ENCODE data around the gene BCR. TPM values are rescaled to one million over a fixed set of nuclear protein-coding genes. Genes with fewer than 3 reads are reported as not detected.
A peak's percentile ranks its signal among the peaks of the same experiment; 100 is the strongest.

BCR gene
- total RNA-seq, 3 donors from 2014 or later, result 43.6 to 56.0 (median 49.5) TPM

DNA sequence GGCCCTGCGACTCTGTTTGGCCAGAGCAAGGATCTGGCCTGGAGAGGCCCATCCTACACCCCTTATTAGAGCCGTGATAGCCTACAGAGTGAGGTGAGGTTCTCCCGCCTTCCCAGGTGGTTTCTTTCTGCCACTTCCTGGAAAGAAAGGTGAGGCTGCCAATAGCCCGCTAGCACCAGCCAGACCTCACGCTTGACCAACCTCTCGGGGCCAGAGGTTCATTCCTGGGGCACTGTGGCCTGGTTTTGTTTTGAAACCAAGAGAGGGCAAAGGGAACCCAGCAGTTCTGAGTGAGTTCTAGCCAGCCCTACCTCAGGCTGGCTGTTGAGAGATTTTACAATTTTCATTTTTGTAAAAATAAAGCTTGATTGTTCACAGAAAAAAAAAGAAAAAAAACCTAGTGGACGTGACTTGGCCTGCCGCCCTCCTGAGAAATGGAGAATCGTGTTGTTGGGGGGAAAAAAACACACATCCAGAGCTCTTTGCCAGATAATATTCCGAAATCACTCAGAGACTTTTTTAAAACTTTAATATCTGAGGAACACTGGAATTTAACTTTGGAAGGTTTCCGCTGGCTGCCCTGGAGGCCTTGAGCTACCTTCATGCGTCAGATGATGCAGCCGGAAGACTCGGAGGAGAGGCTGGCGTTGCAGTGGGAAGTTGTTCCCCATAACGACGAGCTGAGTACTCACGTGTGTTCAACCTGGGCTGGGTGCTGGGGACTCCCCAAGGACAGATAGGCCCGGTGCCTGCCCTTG, 84.5 kb downstream of the BCR start:
- ATAC-seq, result peak; percentile 72

GRCh38 chr22:23265368-23265700, 85.0 kb downstream of the BCR start:
- Histone ChIP-seq H3K4me1 (ENCODE audit: low read depth) (no peaks in the 10 kb centered on the region), H3K4me3 (no peak overlapping the region), H3K36me3 (ENCODE audit: low read depth) (no peaks in the 10 kb centered on the region), H3K9me3 (no peaks in the 10 kb centered on the region)
- ATAC-seq (no peak), DNase-seq (no peak)
- intact Hi-C loops (cut with DNase I, micrococcal nuclease), result no loop called here
- no peak for TF ChIP-seq CTCF (IDR thresholded peaks at IDR 0.05)

More for the DNA sequence above, 84.5 kb downstream of the BCR start:
- H3K4me3 ChIP-seq, result no peak overlapping the region
- DNase-seq, result no peak
- no peaks in the 10 kb centered on the region for H3K36me3 ChIP-seq (ENCODE audit: low read depth)
- H3K9me3 ChIP-seq, result no peaks in the 10 kb centered on the region
- intact Hi-C loops (cut with DNase I, micrococcal nuclease), result no loop called here
- no peak for TF ChIP-seq CTCF (IDR thresholded peaks at IDR 0.05)
- no peaks in the 10 kb centered on the region for H3K4me1 ChIP-seq (ENCODE audit: low read depth)

DNA sequence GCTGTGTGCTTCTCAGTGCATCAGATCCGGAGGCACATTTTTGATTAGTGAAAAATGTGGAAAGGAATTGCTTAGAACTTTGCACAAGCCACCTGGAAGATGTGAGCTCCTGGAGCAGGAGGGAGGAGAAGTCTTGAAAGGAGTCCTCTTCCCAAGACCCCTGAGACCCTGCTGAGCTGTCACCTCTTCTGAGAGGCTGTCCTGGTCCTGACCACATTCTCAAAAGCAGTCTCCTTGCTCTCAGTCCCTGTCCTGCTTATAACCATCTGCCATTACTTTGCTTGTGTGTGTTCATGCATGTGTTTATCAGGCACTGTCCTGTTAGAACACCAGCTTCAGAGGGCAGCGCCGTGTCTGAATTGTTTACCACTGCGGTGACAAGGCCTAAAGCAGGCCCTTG, 86.5 kb downstream of the BCR start:
- Histone ChIP-seq H3K4me1 (ENCODE audit: low read depth) (no peaks in the 10 kb centered on the region), H3K36me3 (ENCODE audit: low read depth) (no peaks in the 10 kb centered on the region), H3K4me3 (no peak overlapping the region), H3K9me3 (no peaks in the 10 kb centered on the region)
- no peak for ATAC-seq
- intact Hi-C loops (cut with DNase I, micrococcal nuclease), result no loop called here
- TF ChIP-seq CTCF (IDR thresholded peaks at IDR 0.05), result no peak
- no peak for DNase-seq

- TF ChIP-seq CTCF (IDR thresholded peaks at IDR 0.05), result no peak
- H3K4me3 ChIP-seq, result no peak overlapping the region
- H3K36me3 ChIP-seq (ENCODE audit: low read depth), result no peaks in the 10 kb centered on the region
- intact Hi-C loops (cut with DNase I, micrococcal nuclease), result no loop called here
- no peak for ATAC-seq
- DNase-seq, result no peak
- H3K9me3 ChIP-seq, result no peaks in the 10 kb centered on the region
- no peaks in the 10 kb centered on the region for H3K4me1 ChIP-seq (ENCODE audit: low read depth)
Measured at GRCh38 chr22:23267226-23268043, 87.1 kb downstream of the BCR start.

- Histone ChIP-seq H3K9me3 (no peaks in the 10 kb centered on the region), H3K36me3 (ENCODE audit: low read depth) (no peaks in the 10 kb centered on the region), H3K4me3 (no peak overlapping the region), H3K4me1 (ENCODE audit: low read depth) (no peaks in the 10 kb centered on the region)
- DNase-seq, result no peak
- ATAC-seq, result no peak
- intact Hi-C loops (cut with DNase I, micrococcal nuclease), result no loop called here
- TF ChIP-seq CTCF (IDR thresholded peaks at IDR 0.05), result no peak
Measured at GRCh38 chr22:23268139-23268712, 87.9 kb downstream of the BCR start.

Measured in mucosa of descending colon (tissue), 3 donors.